ENCODE data around the gene ZNF682. TPM values are rescaled to one million over a fixed set of nuclear protein-coding genes. Genes with fewer than 3 reads are reported as not detected.
"Not testable (repeated sequence)": the region's sequence is repeated elsewhere in the genome, so short reads cannot be mapped to it uniquely, and the experiment has no call there.

The ZNF682 gene
- total and polyA plus RNA-seq, 4 donors, result 1.3 to 5.2 (median 2.1) TPM

- TF ChIP-seq REST (IDR thresholded peaks at IDR 0.05) (no peak), TAF1 (conservative IDR thresholded peaks at IDR 0.05) (no peak), FOXA2 (IDR thresholded peaks at IDR 0.05) (no peak)
These were observed 31.4 kb upstream of the ZNF682 start (continued) for GRCh38 chr19:20070691-20071090.

GRCh38 chr19:20068559-20068958 lies 29.3 kb upstream of the ZNF682 start:
- H3K9ac ChIP-seq (ENCODE audit: low read depth in 1 of 2, low read length in 2 of 2); H3K27ac ChIP-seq (ENCODE audit: low read depth in 1 of 2, low read length in 2 of 2); H3K4me1 ChIP-seq (ENCODE audit: control insufficient read depth in 4 of 4, insufficient read depth in 4 of 4, low read length in 3 of 4); DNase-seq (ENCODE audit: low spot score); H3K36me3 ChIP-seq (ENCODE audit: control insufficient read depth in 4 of 4, insufficient read depth in 3 of 4, low read depth in 1 of 4, low read length in 3 of 4); H3K4me3 ChIP-seq (ENCODE audit: low read depth in 1 of 3, low read length in 3 of 3); H3K27me3 ChIP-seq (ENCODE audit: control insufficient read depth in 4 of 4, insufficient read depth in 4 of 4, low read length in 3 of 4): not testable (repeated sequence)
- 30% methylated on average over 7 of the region's 7 CpGs for WGBS
- peaks cover 0 to 17% (median 5%) of the 10 kb centered on the region in 4 donors for H3K9me3 ChIP-seq (ENCODE audit: control insufficient read depth in 4 of 4, low read length in 3 of 4)

- Histone ChIP-seq H3K4me3 (ENCODE audit: low read depth in 1 of 3, low read length in 3 of 3) (no peak overlapping the region), H3K4me1 (ENCODE audit: control insufficient read depth in 4 of 4, insufficient read depth in 4 of 4, low read length in 3 of 4) (no peaks in the 10 kb centered on the region), H3K9me3 (ENCODE audit: control insufficient read depth in 4 of 4, low read length in 3 of 4) (peaks cover 0 to 17% (median 5%) of the 10 kb centered on the region in 4 donors), H3K27me3 (ENCODE audit: control insufficient read depth in 4 of 4, insufficient read depth in 4 of 4, low read length in 3 of 4) (no peaks in the 10 kb centered on the region), H3K9ac (ENCODE audit: low read depth in 1 of 2, low read length in 2 of 2) (no peak overlapping the region), H3K36me3 (ENCODE audit: control insufficient read depth in 4 of 4, insufficient read depth in 3 of 4, low read depth in 1 of 4, low read length in 3 of 4) (no peaks in the 10 kb centered on the region), H3K27ac (ENCODE audit: low read depth in 1 of 2, low read length in 2 of 2) (no peak overlapping the region)
- WGBS, result 14% methylated on average over 9 of the region's 9 CpGs
- TF ChIP-seq HNF4G (IDR thresholded peaks at IDR 0.05), result no peak
- TF ChIP-seq JUND (IDR thresholded peaks at IDR 0.05), result no peak
- no peak for TF ChIP-seq RAD21 (IDR thresholded peaks at IDR 0.05)
- TF ChIP-seq HNF4A (conservative IDR thresholded peaks at IDR 0.05), result no peak
- TF ChIP-seq TAF1 (conservative IDR thresholded peaks at IDR 0.05), result no peak
- no peak for TF ChIP-seq EGR1 (IDR thresholded peaks at IDR 0.05; ENCODE audit: low read depth in 2 of 2)
- TF ChIP-seq NR2F2 (IDR thresholded peaks at IDR 0.05), result no peak
- TF ChIP-seq ATF3 (IDR thresholded peaks at IDR 0.05), result no peak
- TF ChIP-seq REST (IDR thresholded peaks at IDR 0.05), result no peak
- no peak for TF ChIP-seq CTCF (IDR thresholded peaks at IDR 0.05; ENCODE audit: low read depth, low read length, missing input control)
- no peak for TF ChIP-seq SP1 (IDR thresholded peaks at IDR 0.05)
- no peak for TF ChIP-seq YY1 (IDR thresholded peaks at IDR 0.05)
- TF ChIP-seq RXRA (IDR thresholded peaks at IDR 0.05), result no peak
- no peak for TF ChIP-seq FOXA2 (IDR thresholded peaks at IDR 0.05)
- TF ChIP-seq GABPA (IDR thresholded peaks at IDR 0.05 in 1 of 2, conservative IDR thresholded peaks at IDR 0.05 in 1 of 2), result no peak
- TF ChIP-seq FOXA1 (IDR thresholded peaks at IDR 0.05), result no peak
- no peak for TF ChIP-seq MAX (IDR thresholded peaks at IDR 0.05)
- no peak for TF ChIP-seq ZBTB33 (IDR thresholded peaks at IDR 0.05)
- DNase-seq (ENCODE audit: low spot score), result no peak
These were observed 28.6 kb upstream of the ZNF682 start for GRCh38 chr19:20067943-20068342.

All from liver (tissue), 9 donors.